Thoracic aorta (tissue), 2 donors: ENCODE measurements around the gene ALG2. TPM values are rescaled to one million over a fixed set of nuclear protein-coding genes. Genes with fewer than 3 reads are reported as not detected.

Experiments
- ATAC-seq: fragments of 150-250 bp; one replicate; pipeline ENCODE4 v1.8.0; 2017; ENCODE audit warnings: low read depth; ENCODE audit not compliant: insufficient number of reproducible peaks, low FRiP score
- DNase-seq: peaks from one replicate; pipeline ENCODE4 v3.0.0-alpha.2; 2020; ENCODE audit warnings: low spot score
- H3K27ac ChIP-seq, 2 donors: fragments of 200-600 bp; sonication (generic); 1 replicate in 1 of 2; 2 replicates in 1 of 2; pipeline ENCODE4 v1.5.1; 2016; ENCODE audit warnings: mild to moderate bottlenecking in 2 of 2, moderate library complexity in 2 of 2
- H3K27me3 ChIP-seq: fragments of 200-600 bp; sonication (generic); replicated peaks from 2 replicates; pipeline ENCODE4 v1.6.0; 2016; ENCODE audit warnings: mild to moderate bottlenecking; ENCODE audit not compliant: insufficient read depth
- H3K36me3 ChIP-seq: fragments of 200-600 bp; sonication (generic); one replicate; pipeline ENCODE4 v1.5.1; 2016
- H3K4me1 ChIP-seq, 2 donors: fragments of 200-600 bp; sonication (generic); 1 replicate in 1 of 2; 2 replicates in 1 of 2; pipeline versions ENCODE4 v1.5.1 to v1.6.0; 2016; ENCODE audit warnings: low read depth in 2 of 2, mild to moderate bottlenecking in 1 of 2; ENCODE audit not compliant: control insufficient read depth in 1 of 2
- H3K4me3 ChIP-seq: fragments of 200-600 bp; sonication (generic); 2 replicates; pipeline ENCODE4 v1.5.1; 2016; ENCODE audit warnings: mild to moderate bottlenecking
- H3K9me3 ChIP-seq: fragments of 200-600 bp; sonication (generic); 2 replicates; pipeline ENCODE4 v1.5.1; 2016
- CTCF ChIP-seq: fragments of 200-600 bp; sonication (generic); IDR thresholded peaks from one replicate; pipeline ENCODE4 v1.5.1; 2019; ENCODE audit warnings: antibody characterized with exemption
- total RNA-seq, 2 donors: library from RNA; depleted of rRNA; stranded (reverse); fragments of >200 nt; gene quantifications; one replicate each; pipeline versions ENCODE4 v1.1.0 to v1.2.3, GENCODE V29; 2016

The ALG2 gene
- total RNA-seq, 2 donors from 2014 or later: 19.8 to 49.2 TPM

GRCh38 chr9:99172124-99173091 lies 49.3 kb downstream of the ALG2 start:
- Histone ChIP-seq H3K4me3 (no peak overlapping the region), H3K9me3 (no peaks in the 10 kb centered on the region), H3K36me3 (no peaks in the 10 kb centered on the region), H3K27ac (no peak overlapping the region), H3K27me3 (no peaks in the 10 kb centered on the region), H3K4me1 (no peaks in the 10 kb centered on the region)
- no peak for ATAC-seq
- TF ChIP-seq CTCF: no peak
- no peak for DNase-seq

GRCh38 chr9:99171225-99172123 lies 50.3 kb downstream of the ALG2 start:
- ATAC-seq: no peak
- no peak for DNase-seq
- no peaks in the 10 kb centered on the region for H3K9me3 ChIP-seq
- no peak overlapping the region for H3K27ac ChIP-seq
- H3K4me3 ChIP-seq: no peak overlapping the region
- H3K4me1 ChIP-seq: no peaks in the 10 kb centered on the region
- H3K36me3 ChIP-seq: no peaks in the 10 kb centered on the region
- no peak for TF ChIP-seq CTCF
- no peaks in the 10 kb centered on the region for H3K27me3 ChIP-seq

- ATAC-seq: no peak
- TF ChIP-seq CTCF: no peak
- H3K4me1 ChIP-seq: no peaks in the 10 kb centered on the region
- no peak overlapping the region for H3K27ac ChIP-seq
- H3K4me3 ChIP-seq: no peak overlapping the region
- H3K36me3 ChIP-seq: no peaks in the 10 kb centered on the region
- H3K9me3 ChIP-seq: no peaks in the 10 kb centered on the region
- DNase-seq: no peak
- no peaks in the 10 kb centered on the region for H3K27me3 ChIP-seq
Measured at GRCh38 chr9:99169982-99170761, 51.6 kb downstream of the ALG2 start.

- TF ChIP-seq CTCF: no peak
- ATAC-seq: no peak
Measured at GRCh38 chr9:99169086-99169485, 52.7 kb downstream of the ALG2 start.

More at GRCh38 chr9:99169086-99169485, 52.7 kb downstream of the ALG2 start:
- DNase-seq: no peak
- Histone ChIP-seq H3K27ac (no peak overlapping the region), H3K27me3 (no peaks in the 10 kb centered on the region), H3K4me3 (no peak overlapping the region), H3K4me1 (peaks cover 0 to 4% of the 10 kb centered on the region in 2 donors), H3K9me3 (no peaks in the 10 kb centered on the region), H3K36me3 (no peaks in the 10 kb centered on the region)
